GM23338 (cell line): ENCODE data around the gene TAF15.

Experiments
- CREB1 ChIP-seq: fragments of 250-450 bp; sonication (Bioruptor Pico); IDR thresholded peaks from 2 replicates; pipeline ENCODE4 v1.5.0; 2020; ENCODE audit warnings: low read depth, mild to moderate bottlenecking, moderate library complexity
- POLR2AphosphoS5 ChIP-seq: IDR thresholded peaks from 2 replicates; pipeline ENCODE4 v1.6.1; 2016; ENCODE audit warnings: antibody characterized with exemption, low read depth
- TF ChIP-seq, protein P1 (sequence below), 2 experiments: fragments of 200-600 bp in 1 of 2; sonication (generic) in 1 of 2; conservative IDR thresholded peaks; 2 replicates each; pipeline versions ENCODE4 v1.5.1 to v1.6.1; 2016 to 2017; ENCODE audit warnings: antibody characterized with exemption in 2 of 2, low read depth in 2 of 2, mild to moderate bottlenecking in 2 of 2, moderate library complexity in 1 of 2
- TF ChIP-seq, protein P2 (sequence below): IDR thresholded peaks from one replicate; pipeline ENCODE4 v1.6.1; 2018; ENCODE audit warnings: antibody characterized with exemption; ENCODE audit not compliant: unreplicated experiment
- TF ChIP-seq, protein P3 (sequence below): IDR thresholded peaks from 2 replicates; pipeline ENCODE4 v1.6.1; 2016; ENCODE audit warnings: antibody characterized with exemption

DNA sequence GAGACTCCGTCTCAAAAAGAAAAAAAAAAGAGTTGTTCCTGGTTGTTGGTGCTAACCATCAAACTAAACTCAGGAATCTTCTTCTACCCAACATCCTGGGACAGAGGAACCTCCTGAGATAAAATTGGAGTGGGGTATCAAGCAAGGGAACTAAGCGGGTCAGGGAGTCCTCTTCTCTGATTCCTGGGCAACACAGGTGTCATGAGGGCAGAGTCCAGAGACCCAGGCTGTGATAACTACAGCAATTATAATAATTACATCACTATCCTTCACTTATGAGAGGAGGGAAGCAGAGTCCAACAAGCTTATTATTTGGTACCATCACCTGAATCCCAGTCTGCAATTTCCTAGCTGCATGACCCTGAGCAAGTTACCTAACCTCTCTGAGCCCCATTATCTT, 40.5 kb upstream of the TAF15 start:
- TF ChIP-seq, protein P1, sequence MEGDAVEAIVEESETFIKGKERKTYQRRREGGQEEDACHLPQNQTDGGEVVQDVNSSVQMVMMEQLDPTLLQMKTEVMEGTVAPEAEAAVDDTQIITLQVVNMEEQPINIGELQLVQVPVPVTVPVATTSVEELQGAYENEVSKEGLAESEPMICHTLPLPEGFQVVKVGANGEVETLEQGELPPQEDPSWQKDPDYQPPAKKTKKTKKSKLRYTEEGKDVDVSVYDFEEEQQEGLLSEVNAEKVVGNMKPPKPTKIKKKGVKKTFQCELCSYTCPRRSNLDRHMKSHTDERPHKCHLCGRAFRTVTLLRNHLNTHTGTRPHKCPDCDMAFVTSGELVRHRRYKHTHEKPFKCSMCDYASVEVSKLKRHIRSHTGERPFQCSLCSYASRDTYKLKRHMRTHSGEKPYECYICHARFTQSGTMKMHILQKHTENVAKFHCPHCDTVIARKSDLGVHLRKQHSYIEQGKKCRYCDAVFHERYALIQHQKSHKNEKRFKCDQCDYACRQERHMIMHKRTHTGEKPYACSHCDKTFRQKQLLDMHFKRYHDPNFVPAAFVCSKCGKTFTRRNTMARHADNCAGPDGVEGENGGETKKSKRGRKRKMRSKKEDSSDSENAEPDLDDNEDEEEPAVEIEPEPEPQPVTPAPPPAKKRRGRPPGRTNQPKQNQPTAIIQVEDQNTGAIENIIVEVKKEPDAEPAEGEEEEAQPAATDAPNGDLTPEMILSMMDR (conservative IDR thresholded peaks at IDR 0.05; ENCODE audit: low read depth in 2 of 2), result no peak
- TF ChIP-seq, protein P2, sequence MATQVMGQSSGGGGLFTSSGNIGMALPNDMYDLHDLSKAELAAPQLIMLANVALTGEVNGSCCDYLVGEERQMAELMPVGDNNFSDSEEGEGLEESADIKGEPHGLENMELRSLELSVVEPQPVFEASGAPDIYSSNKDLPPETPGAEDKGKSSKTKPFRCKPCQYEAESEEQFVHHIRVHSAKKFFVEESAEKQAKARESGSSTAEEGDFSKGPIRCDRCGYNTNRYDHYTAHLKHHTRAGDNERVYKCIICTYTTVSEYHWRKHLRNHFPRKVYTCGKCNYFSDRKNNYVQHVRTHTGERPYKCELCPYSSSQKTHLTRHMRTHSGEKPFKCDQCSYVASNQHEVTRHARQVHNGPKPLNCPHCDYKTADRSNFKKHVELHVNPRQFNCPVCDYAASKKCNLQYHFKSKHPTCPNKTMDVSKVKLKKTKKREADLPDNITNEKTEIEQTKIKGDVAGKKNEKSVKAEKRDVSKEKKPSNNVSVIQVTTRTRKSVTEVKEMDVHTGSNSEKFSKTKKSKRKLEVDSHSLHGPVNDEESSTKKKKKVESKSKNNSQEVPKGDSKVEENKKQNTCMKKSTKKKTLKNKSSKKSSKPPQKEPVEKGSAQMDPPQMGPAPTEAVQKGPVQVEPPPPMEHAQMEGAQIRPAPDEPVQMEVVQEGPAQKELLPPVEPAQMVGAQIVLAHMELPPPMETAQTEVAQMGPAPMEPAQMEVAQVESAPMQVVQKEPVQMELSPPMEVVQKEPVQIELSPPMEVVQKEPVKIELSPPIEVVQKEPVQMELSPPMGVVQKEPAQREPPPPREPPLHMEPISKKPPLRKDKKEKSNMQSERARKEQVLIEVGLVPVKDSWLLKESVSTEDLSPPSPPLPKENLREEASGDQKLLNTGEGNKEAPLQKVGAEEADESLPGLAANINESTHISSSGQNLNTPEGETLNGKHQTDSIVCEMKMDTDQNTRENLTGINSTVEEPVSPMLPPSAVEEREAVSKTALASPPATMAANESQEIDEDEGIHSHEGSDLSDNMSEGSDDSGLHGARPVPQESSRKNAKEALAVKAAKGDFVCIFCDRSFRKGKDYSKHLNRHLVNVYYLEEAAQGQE, result no peak
- no peak for TF ChIP-seq CREB1
- TF ChIP-seq POLR2AphosphoS5, result no peak
- TF ChIP-seq, protein P3, sequence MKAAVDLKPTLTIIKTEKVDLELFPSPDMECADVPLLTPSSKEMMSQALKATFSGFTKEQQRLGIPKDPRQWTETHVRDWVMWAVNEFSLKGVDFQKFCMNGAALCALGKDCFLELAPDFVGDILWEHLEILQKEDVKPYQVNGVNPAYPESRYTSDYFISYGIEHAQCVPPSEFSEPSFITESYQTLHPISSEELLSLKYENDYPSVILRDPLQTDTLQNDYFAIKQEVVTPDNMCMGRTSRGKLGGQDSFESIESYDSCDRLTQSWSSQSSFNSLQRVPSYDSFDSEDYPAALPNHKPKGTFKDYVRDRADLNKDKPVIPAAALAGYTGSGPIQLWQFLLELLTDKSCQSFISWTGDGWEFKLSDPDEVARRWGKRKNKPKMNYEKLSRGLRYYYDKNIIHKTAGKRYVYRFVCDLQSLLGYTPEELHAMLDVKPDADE, result no peak
